K562 (cell line): ENCODE data around the gene DCTD. TPM values are rescaled to one million over a fixed set of nuclear protein-coding genes. Genes with fewer than 3 reads are reported as not detected.

Experiments used
- CSDE1 ChIP-seq, 2 experiments: fragments of 450-650 bp; IDR thresholded peaks; 2 replicates each; pipeline ENCODE4 v1.6.1; 2016; ENCODE audit warnings: mild to moderate bottlenecking in 1 of 2
- MTF1 ChIP-seq: fragments of 250-450 bp; sonication (Bioruptor Pico); IDR thresholded peaks from 2 replicates; pipeline ENCODE4 v1.9.0; 2021; ENCODE audit warnings: moderate library complexity, mild to moderate bottlenecking, inconsistent platforms, borderline replicate concordance
- RERE ChIP-seq: sonication (generic); formaldehyde crosslinking; IDR thresholded peaks from 2 replicates; pipeline ENCODE4 v1.8.0; 2023; ENCODE audit warnings: missing genetic modification reagents, mild to moderate bottlenecking, borderline replicate concordance
- THAP12 ChIP-seq: fragments of 250-450 bp; sonication (Bioruptor Pico); IDR thresholded peaks from 2 replicates; pipeline ENCODE4 v1.9.0; 2021; ENCODE audit warnings: mild to moderate bottlenecking, inconsistent platforms
- ZNF407 ChIP-seq: fragments of 450-650 bp; IDR thresholded peaks from 2 replicates; pipeline ENCODE4 v1.6.1; 2016; ENCODE audit warnings: low read depth
- ZNF518B ChIP-seq: fragments of 250-450 bp; sonication (Bioruptor Pico); IDR thresholded peaks from 2 replicates; pipeline ENCODE4 v1.5.0; 2021; ENCODE audit warnings: mild to moderate bottlenecking, moderate library complexity
- ZNF589 ChIP-seq: fragments of 200-800 bp; sonication (Bioruptor generic); IDR thresholded peaks from 2 replicates; pipeline ENCODE4 v1.6.1; 2016; ENCODE audit warnings: low read depth, missing genetic modification characterization, missing compliant biosample characterization
- polyA plus RNA-seq, 8 experiments: library from polyadenylated mRNA; depleted of rRNA in 4 of 8; stranded (reverse) in 5 of 8; unstranded in 3 of 8; fragments of >200 nt; fragmentation: Nextera tagmentation in 2 of 8; fragmentation: Illumina TruSeq in 1 of 8; extraction: Ambion mirVana in 2 of 8; extraction: Trizol in 1 of 8; gene quantifications; 2 replicates each; pipeline versions ENCODE4 v1.2.1 to v1.2.3, GENCODE V29; 2011 to 2014; ENCODE audit warnings: inconsistent platforms in 1 of 8, missing spikeins in 1 of 8
- total RNA-seq, 7 experiments: library from RNA; depleted of rRNA in 6 of 7; stranded (reverse); fragments of >200 nt in 6 of 7; fragmentation: Illumina TruSeq in 2 of 7; extraction: Trizol in 2 of 7; gene quantifications; 2 replicates each; pipeline versions ENCODE4 v1.2.1 to v1.2.3, GENCODE V29; 2011 to 2021; ENCODE audit warnings: low replicate concordance in 1 of 7

The DCTD gene
- total and polyA plus RNA-seq, 9 of the 15 experiments (the other 6 are each of a cell fraction or from before 2014, with no cell fraction given): 38.7 to 114 (median 76.5) TPM

GRCh38 chr4:182925298-182925757, 8.1 kb upstream of the DCTD start (continued):
- no peak for TF ChIP-seq ZNF518B (CRISPR knock-in tag)
- no peak for TF ChIP-seq MTF1
- no peak for TF ChIP-seq THAP12 (CRISPR knock-in tag)
- no peak for TF ChIP-seq CSDE1 (IDR thresholded peaks at IDR 0.05)
- TF ChIP-seq ZNF407: no peak
- TF ChIP-seq ZNF589 (CRISPR knock-in tag): no peak
- TF ChIP-seq RERE: no peak
